Measurements from ENCODE around the gene CTCFL. TPM values are rescaled to one million over a fixed set of nuclear protein-coding genes. Genes with fewer than 3 reads are reported as not detected.

Gene CTCFL
- polyA plus RNA-seq, 3 donors: 1.4 to 3.4 (median 2.2) TPM

DNA sequence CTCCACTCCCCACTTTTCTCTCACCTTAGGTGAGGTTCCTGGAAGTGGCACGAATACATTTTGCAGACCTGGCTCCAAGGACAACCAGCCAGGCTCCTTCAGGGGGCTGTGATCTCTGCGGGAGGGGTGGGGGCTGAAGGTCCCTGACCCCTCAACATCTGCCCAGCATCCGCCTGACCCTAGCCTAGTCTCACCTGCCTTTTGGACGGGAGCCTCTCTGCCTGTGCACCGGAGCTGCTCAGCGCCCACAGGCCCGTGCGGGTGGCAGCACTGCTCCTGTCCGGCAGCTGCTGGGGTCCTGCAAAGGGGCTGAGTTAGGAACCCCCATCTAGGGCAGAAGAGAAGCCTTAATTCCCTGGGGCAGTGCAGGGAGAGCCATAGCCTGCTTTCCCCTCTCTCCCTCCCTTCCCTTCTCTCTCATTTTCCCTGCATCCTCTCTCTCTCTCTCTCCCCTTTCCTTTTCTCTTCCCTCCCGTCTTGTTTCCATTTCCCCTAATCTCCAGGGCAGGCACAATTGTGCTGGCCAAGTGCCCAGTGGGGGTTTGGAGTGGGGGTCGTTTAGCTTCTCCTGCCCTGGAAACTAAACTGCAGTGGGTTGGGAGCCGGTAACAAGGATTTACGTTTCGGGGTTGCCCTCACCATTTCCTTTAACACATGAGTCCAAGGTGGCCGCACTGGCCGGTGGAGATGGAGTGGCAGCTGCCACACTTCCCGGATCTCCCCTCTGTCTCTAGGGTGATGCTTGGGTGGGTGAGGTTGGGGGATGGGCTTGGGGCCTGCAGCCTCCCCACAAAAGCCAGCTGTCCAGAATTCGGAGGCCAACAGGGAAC lies 54.1 kb downstream of the CTCFL start:
- DNase-seq (ENCODE audit: low read depth in 3 of 3, low spot score in 2 of 3): no peak

- DNase-seq (ENCODE audit: low read depth in 3 of 3, low spot score in 2 of 3): no peak
Observed at GRCh38 chr20:57470212-57470522, 54.8 kb downstream of the CTCFL start.

DNA sequence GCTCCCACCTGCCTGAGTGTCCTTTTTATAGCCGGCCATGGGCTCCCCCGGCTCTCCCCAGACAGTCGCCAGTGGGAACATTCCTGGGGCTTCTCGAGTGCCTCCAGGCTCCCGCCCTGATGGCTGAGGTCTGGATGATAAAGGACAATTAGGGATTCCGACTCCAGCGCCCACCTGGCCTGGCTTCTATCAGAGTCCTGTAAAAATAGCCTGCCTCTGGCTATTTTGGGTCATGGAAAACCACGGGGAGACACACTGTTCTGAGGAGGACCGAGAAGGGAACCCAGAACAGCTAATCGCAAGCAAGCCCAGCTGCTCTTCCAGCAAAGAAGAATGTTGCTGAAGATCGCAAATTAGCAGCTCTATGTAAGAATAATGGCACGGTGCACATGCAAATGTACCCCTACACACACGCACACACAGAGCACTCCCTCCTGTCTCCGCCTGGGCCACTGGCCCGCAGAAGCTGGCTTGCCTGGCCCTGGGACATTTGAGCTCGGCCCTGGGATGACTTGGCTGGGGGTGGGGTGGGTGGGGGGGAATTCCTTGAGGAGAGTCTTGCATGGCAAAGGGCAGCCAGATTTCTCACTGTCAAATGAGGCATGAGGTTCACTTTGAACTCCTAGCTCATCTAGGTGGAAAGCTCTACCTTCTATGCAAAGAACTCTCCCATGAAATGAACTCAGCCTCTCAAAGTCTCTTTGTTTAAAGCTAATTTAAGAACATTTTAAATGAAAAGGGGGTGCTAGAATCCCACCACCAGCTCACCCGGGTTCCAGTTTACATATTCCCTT lies 55.3 kb downstream of the CTCFL start:
- DNase-seq (ENCODE audit: low read depth in 3 of 3, low spot score in 2 of 3): no peak

GRCh38 chr20:57468523-57469417 lies 56.2 kb downstream of the CTCFL start:
- DNase-seq (ENCODE audit: low read depth in 3 of 3, low spot score in 2 of 3): no peak

DNA sequence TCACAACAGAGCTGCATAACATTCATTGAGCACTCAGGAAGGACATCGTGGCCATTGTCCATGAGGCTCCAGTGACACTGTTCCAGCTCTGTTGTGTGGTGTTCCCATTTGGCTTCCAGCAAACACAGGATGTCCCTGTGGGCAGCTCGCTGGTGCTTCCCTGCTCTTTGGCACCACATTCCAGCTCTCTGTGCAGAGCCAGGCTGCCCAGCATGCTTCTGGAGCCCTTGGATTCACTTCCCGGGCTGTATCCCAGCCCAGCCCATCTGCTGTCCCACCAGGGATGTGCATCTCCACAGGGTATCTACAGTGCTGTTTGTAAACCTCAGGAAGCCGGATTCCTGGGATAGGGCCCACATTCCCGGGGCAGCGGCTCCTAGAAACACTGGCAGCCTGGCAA lies 57.2 kb downstream of the CTCFL start:
- DNase-seq (ENCODE audit: low read depth in 3 of 3, low spot score in 2 of 3): no peak

DNA sequence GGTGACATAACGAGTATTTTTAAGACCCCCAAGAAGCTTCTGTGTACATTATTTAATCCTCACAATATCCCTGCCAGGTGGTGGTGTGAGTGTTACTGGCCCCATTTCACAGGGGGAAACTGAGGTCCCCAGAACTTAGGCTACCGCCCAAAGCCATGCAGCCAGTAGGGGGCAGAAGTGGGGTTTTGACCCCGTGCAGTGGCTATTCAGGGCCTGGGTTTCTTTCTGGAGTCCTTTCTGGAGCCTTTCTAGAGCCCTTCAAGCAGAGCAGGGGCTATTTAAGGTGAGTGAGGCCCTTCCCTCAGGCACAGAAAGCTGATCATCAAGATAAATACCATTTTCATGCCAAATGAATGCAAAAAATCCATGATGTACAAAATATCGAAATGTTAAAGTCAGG lies 59.0 kb downstream of the CTCFL start:
- no peak for DNase-seq (ENCODE audit: low read depth in 3 of 3, low spot score in 2 of 3)

DNA sequence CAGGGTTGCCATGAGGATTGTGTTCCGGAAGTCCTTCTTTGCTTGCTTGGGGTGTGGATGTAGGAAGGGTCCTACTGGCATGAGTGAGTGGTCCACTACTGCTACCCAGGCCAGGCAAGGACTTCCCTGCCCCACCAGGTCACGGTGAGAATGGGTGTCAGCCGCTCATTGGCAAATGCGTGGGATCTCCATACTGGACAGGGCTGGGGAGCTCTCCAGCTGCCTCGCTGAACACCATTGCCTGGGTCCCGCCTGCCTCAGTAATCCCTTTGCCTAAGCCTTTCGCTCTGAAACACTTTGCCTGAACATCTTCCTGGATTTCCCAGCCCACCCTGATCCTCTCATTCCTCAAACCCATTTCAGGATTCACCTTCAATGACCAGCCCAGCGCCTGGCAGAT lies 59.5 kb downstream of the CTCFL start:
- DNase-seq (ENCODE audit: low read depth in 3 of 3, low spot score in 2 of 3): no peak

DNA sequence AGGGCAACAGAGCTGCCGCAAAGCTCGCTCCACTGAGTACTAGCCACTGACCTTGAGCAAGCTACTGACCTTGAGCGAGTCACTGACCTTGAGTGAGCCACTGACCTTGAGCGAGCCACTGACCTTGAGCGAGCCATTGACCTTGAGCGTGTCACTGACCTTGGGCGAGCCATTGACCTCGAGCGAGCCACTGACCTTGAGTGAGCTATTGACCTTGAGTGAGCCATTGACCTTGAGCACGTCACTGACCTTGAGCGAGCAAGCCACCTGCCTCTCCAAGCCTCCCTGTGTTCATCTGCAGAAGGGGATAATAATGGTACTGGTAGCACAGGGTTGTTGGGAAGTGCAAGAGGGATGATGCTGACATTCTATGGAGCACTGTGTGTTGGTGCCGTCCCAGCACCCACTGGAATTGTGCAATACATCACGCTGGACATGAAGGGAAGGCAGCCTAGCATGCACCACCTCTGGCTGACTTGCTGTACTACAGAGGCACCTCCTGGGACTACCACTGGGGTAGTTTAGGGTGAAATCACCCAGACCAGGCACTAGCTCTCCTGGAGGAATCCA lies 60.2 kb downstream of the CTCFL start:
- DNase-seq (ENCODE audit: low read depth in 3 of 3, low spot score in 2 of 3): no peak

GRCh38 chr20:57462781-57463180 lies 62.2 kb downstream of the CTCFL start:
- DNase-seq (ENCODE audit: low read depth in 3 of 3, low spot score in 2 of 3): no peak

DNA sequence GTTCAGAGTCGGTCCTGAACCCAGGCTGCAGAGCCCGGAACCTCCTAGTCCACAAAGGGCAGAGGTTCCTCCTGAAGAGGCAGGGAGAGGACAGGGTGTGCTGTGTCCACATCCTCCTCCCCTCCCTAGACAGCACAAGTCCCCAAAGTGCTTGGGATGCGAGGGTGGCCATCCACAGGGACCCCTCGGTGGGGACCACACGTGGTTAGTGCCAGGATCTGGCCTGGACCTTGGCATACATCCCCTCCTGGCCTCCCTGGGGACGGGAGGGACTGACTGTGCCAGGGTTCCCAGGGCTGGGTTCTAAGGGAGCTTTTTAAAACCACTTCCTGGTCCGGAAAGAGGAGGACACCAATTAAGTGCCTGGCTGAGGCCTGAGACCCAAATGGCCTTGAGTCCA lies 63.2 kb downstream of the CTCFL start:
- no peak for DNase-seq (ENCODE audit: low read depth in 3 of 3, low spot score in 2 of 3)

DNA sequence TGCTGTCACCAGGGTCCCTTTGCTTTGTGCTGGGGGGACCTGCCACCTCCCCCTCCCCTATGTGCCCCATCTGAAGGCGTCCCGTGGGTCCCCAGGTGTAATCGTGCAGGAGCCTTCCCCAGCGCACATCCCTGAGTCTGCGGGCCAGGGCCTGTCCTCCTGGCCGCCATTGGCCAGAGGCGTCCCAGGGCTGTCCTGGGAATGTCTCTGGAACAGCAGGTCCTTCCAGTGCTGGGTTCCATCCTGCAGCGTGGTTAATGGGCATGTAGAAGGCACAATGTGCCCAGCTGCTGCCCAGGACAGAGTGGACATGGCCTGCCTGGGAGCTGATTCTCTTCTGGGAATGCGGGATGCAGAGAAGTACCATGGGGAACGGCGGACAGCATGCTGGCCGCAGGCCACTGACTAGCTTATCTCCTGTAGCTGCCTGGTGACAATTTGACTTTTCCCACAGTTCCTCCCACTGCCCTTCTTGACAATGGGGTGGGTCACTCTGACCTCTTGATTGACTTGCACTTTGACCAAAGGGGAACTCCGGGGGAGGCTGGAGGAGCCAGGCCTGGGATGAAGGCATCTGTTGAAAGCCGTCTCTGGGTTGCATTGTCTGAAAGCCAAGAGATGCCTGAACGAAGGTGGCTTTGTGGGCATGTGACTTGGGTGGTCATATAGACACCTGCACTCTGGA lies 64.0 kb downstream of the CTCFL start:
- DNase-seq (ENCODE audit: low read depth in 3 of 3, low spot score in 2 of 3): no peak

DNA sequence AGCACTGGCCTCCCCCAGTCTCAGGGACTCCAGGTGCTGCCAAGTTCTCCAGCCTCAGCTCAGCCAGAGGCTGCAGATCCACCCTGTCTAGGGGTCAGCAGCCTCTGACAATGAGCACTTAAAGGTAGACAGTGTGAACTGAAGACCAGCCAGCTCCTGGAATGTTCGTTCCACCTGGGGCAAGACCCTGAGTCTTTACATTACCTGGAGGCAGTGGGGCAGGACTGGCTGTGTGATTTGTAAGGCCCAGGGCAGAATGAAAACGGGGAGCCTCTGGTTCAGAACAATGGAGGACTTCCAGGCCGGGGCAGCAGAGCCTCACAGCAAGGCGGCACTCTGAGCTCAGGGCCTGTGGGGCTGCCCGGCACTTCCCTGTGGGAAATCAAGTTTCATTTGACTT lies 65.0 kb downstream of the CTCFL start:
- no peak for DNase-seq (ENCODE audit: low read depth in 3 of 3, low spot score in 2 of 3)

DNA sequence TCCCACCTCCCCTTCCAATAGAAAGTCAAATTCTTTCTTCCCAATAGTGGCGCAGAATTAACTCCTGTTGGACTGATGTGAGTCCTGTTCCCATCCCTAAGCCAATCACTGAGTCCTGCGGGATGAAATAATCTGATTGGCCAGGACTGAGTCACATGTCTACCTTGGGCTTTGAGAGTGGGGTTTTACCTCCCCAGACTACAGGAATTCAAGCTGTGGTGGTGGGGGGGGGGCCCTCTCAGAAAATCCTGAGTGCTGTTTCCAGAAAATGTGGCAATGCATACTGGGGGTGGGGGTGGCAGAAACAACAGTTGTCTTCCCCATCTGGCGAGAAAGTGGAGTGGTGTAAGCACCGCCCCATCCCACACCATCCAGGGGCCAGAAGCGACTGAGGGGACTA lies 65.7 kb downstream of the CTCFL start:
- DNase-seq (ENCODE audit: low read depth in 3 of 3, low spot score in 2 of 3): no peak

GRCh38 chr20:57458400-57459160 lies 66.4 kb downstream of the CTCFL start:
- no peak for DNase-seq (ENCODE audit: low read depth in 3 of 3, low spot score in 2 of 3)

DNA sequence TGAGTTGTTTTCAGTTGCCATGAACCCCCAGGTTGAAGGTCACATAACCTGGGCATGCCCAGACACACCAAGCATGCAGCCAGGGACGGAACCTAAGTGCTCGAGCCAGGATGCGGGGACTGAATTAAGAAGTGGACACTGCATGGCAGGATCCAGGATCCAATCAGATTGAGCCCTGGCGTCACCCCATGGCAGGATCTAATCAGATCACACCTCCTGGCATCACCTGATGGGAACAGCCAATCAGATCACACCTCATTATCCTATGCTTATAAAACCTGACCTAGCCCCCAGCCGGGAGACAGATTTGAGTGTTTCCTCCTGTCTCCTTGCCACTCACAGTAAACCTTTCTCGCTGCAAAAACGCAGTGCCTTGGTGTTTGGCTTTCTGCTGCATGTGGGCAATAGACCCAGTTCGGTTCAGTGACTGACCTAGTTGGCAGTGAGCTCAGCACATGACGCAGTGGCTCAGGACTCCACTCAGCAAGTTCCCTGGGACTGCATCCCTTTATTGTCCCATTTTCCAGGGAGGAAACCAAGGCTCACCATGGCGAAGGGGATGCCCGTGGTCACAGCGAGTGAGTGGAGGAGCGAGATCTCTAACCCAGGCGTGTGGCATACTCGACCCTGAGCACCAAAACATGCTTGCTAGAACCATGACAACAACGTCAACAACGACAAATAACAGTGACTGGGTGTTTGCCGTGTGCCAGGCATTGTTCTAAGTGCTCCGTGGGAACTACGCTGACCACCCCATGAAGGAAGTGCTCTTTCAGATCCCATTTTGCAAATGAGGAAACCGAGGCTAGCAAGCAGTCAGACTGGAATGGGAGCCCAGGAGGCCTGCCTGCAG lies 67.5 kb downstream of the CTCFL start:
- DNase-seq (ENCODE audit: low read depth in 3 of 3, low spot score in 2 of 3): no peak

DNA sequence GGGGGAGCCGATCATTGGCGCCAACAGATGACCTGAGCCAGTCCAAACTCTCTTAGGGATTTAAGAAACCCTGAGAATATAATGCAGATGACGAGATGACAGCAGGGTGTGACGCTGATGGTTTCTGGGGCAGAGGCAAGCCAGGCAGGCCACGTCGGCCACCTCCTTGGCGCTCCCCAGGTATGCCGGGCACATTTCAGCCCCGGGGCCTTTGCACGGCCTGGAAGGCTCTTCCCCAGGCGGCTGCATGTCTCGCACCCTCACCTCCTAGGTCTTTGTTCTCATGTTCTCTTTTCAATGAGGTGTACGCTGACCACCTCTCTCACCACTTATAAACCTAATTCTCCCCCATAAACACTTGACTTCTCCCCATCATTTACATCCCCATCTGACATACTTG lies 68.8 kb downstream of the CTCFL start:
- no peak for DNase-seq (ENCODE audit: low read depth in 3 of 3, low spot score in 2 of 3)

- DNase-seq (ENCODE audit: low read depth in 3 of 3, low spot score in 2 of 3): no peak
Observed at GRCh38 chr20:57455386-57455785, 69.6 kb downstream of the CTCFL start.

GRCh38 chr20:57451795-57452661 lies 72.9 kb downstream of the CTCFL start:
- no peak for DNase-seq (ENCODE audit: low read depth in 3 of 3, low spot score in 2 of 3)
